ENCODE data around the gene CYP27C1.
"Not testable (repeated sequence)": the region's sequence is repeated elsewhere in the genome, so short reads cannot be mapped to it uniquely, and the experiment has no call there.

The CYP27C1 gene

DNA sequence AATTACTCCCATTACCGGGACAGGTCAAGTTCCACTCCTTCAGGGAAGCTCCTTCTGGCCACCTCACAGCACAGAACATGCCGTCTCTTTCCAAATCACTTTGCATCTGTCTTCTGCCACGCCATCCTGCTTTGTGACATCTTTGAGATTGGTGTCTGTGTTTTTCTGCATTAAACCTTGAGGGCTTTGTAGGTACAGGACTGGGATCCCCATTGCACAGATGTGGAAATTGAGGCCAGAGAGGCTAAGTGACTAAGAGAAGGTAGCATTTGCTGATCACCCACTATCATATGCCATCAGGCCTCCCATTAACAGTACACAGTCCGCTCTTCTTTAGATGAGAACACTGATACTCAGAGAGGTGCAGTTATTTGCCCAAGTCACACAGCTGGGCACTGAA, 9.5 kb upstream of the CYP27C1 start:
- Histone ChIP-seq H3K79me2 (no peaks in the 10 kb centered on the region), H2AFZ (no peak overlapping the region), H3K4me1 (peaks cover 10% of the 10 kb centered on the region), H3K4me3 (ENCODE audit: low read depth, low read length) (no peak overlapping the region), H3K9me3 (ENCODE audit: control insufficient read depth, low read length) (no peaks in the 10 kb centered on the region), H3K27ac (no peak overlapping the region), H3K4me2 (ENCODE audit: low read length) (no peak overlapping the region), H3K9ac (no peak overlapping the region), H3K27me3 (ENCODE audit: control insufficient read depth, insufficient read depth, low read length) (no peaks in the 10 kb centered on the region), H3K36me3 (ENCODE audit: control insufficient read depth, insufficient read depth, low read length) (no peaks in the 10 kb centered on the region)
- TF ChIP-seq, protein P1, sequence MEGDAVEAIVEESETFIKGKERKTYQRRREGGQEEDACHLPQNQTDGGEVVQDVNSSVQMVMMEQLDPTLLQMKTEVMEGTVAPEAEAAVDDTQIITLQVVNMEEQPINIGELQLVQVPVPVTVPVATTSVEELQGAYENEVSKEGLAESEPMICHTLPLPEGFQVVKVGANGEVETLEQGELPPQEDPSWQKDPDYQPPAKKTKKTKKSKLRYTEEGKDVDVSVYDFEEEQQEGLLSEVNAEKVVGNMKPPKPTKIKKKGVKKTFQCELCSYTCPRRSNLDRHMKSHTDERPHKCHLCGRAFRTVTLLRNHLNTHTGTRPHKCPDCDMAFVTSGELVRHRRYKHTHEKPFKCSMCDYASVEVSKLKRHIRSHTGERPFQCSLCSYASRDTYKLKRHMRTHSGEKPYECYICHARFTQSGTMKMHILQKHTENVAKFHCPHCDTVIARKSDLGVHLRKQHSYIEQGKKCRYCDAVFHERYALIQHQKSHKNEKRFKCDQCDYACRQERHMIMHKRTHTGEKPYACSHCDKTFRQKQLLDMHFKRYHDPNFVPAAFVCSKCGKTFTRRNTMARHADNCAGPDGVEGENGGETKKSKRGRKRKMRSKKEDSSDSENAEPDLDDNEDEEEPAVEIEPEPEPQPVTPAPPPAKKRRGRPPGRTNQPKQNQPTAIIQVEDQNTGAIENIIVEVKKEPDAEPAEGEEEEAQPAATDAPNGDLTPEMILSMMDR (IDR thresholded peaks at IDR 0.05), result no peak

DNA sequence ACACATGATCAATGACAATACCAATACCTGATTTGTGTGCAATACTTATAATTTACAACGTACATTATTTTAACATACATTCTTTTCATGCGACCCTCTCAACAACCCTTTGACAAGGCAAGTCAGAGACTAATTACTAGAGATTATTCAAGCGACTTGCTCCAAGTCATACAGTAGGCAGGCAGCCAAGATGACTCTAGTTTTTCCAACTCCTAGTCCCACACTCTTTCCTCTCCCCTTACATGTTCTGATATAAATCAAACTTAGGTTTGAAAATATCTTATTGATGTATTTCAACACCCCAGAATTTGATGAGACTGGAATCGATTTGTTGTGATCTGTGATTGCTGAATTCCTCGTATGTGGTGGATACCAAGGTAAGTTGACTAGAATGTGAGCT, 8.0 kb upstream of the CYP27C1 start:
- Histone ChIP-seq H3K79me2 (no peaks in the 10 kb centered on the region), H3K9me3 (ENCODE audit: control insufficient read depth, low read length) (no peaks in the 10 kb centered on the region), H3K9ac (no peak overlapping the region), H3K4me2 (ENCODE audit: low read length) (no peak overlapping the region), H3K27ac (no peak overlapping the region), H3K4me1 (peaks cover 10% of the 10 kb centered on the region), H3K36me3 (ENCODE audit: control insufficient read depth, insufficient read depth, low read length) (no peaks in the 10 kb centered on the region), H3K4me3 (ENCODE audit: low read depth, low read length) (no peak overlapping the region), H2AFZ (no peak overlapping the region), H3K27me3 (ENCODE audit: control insufficient read depth, insufficient read depth, low read length) (no peaks in the 10 kb centered on the region)
- TF ChIP-seq, protein P1 (IDR thresholded peaks at IDR 0.05), result no peak

DNA sequence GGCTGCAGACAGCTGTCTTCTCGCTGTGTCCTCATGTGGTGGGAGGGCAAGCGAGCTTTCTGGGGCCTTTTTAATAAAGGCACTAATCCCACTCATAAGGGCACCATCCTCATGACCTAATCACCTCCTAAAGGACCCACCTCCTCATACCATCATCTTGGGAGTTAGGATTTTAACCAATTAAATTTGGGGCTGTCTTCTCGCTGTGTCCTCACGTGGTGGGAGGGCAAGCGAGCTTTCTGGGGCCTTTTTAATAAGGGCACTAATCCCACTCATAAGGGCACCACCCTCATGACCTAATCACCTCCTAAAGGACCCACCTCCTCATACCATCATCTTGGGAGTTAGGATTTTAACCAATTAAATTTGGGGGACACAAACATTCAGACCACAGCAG, 7.2 kb upstream of the CYP27C1 start:
- H3K9me3 ChIP-seq (ENCODE audit: control insufficient read depth, low read length); H3K79me2 ChIP-seq; H2AFZ ChIP-seq; H3K27me3 ChIP-seq (ENCODE audit: control insufficient read depth, insufficient read depth, low read length); H3K4me3 ChIP-seq (ENCODE audit: low read depth, low read length); H3K9ac ChIP-seq; H3K27ac ChIP-seq; H3K36me3 ChIP-seq (ENCODE audit: control insufficient read depth, insufficient read depth, low read length); H3K4me2 ChIP-seq (ENCODE audit: low read length): not testable (repeated sequence)
- H3K4me1 ChIP-seq, result peaks cover 10% of the 10 kb centered on the region

DNA sequence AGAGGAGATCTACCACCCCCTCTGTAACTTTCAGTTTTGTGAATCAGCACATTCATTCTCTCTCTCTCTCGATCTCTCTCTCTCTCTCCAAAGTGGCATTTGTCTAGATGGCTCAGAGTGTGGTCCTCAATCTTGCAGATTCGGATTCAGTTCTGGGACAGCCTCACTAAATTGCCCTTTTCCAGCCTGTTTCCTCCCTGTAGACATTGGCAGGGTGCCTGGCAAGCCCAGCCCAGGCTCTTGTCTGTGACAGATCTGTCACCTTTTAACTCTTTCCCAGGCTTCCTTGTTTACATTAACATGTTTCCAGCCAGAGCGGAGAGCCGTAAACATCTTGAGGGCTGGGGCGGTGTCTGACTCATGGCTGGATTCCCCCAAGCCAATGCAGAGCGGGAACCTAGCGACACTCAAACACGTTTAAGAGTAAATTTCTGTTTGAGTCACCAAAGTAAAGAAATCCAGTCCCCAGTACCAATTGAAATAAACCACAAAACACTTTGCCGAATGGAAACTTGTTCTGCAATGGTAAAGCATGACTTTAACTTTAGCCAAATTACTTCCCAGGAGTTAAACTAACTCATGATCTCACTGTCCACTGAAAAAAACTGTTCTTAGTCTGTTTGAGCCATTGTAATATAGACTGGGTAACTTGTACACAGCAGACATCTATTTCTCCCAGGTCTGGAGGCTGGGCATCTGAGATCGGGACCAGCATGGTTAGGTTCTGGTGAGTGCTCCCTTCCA, 6.6 kb upstream of the CYP27C1 start:
- Histone ChIP-seq H3K27me3 (ENCODE audit: control insufficient read depth, insufficient read depth, low read length) (no peaks in the 10 kb centered on the region), H2AFZ (no peak overlapping the region), H3K9me3 (ENCODE audit: control insufficient read depth, low read length) (no peaks in the 10 kb centered on the region), H3K4me3 (ENCODE audit: low read depth, low read length) (peak overlapping the region; percentile 3), H3K79me2 (no peaks in the 10 kb centered on the region), H3K27ac (no peak overlapping the region), H3K36me3 (ENCODE audit: control insufficient read depth, insufficient read depth, low read length) (no peaks in the 10 kb centered on the region), H3K9ac (no peak overlapping the region), H3K4me1 (peaks cover 10% of the 10 kb centered on the region), H3K4me2 (ENCODE audit: low read length) (peak overlapping the region; percentile 56)
- TF ChIP-seq, protein P1 (IDR thresholded peaks at IDR 0.05), result no peak

DNA sequence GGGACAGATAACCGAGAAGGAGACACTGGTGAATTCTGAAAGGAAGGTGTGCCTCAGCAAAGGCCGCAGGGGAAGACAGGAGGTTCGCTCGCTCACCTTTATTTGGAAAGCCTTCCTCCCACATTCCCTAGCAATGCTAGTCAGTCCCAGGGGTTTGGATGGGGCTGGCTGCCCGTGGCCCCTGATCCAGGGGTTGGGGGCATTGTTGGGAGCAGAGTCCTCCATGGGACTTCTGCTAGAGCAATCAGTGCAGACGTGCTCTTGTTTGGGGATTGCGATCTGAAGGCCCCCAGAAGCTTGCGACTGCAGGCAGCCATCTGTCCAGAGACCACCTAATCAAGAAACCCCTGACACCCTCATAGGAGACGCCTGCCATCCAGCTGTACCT, 6.0 kb upstream of the CYP27C1 start:
- H3K27ac ChIP-seq, result no peak overlapping the region
- TF ChIP-seq, protein P1 (IDR thresholded peaks at IDR 0.05), result no peak
- H3K9ac ChIP-seq, result no peak overlapping the region
- H3K9me3 ChIP-seq (ENCODE audit: control insufficient read depth, low read length), result no peaks in the 10 kb centered on the region
- no peaks in the 10 kb centered on the region for H3K79me2 ChIP-seq
- H3K27me3 ChIP-seq (ENCODE audit: control insufficient read depth, insufficient read depth, low read length), result no peaks in the 10 kb centered on the region
- H2AFZ ChIP-seq, result no peak overlapping the region
- H3K36me3 ChIP-seq (ENCODE audit: control insufficient read depth, insufficient read depth, low read length), result no peaks in the 10 kb centered on the region
- H3K4me3 ChIP-seq (ENCODE audit: low read depth, low read length), result peak overlapping the region; percentile 3
- H3K4me1 ChIP-seq, result peaks cover 10% of the 10 kb centered on the region
- peak overlapping the region; percentile 56 for H3K4me2 ChIP-seq (ENCODE audit: low read length)
